Measurements from ENCODE around the gene TRPV2.

DNA sequence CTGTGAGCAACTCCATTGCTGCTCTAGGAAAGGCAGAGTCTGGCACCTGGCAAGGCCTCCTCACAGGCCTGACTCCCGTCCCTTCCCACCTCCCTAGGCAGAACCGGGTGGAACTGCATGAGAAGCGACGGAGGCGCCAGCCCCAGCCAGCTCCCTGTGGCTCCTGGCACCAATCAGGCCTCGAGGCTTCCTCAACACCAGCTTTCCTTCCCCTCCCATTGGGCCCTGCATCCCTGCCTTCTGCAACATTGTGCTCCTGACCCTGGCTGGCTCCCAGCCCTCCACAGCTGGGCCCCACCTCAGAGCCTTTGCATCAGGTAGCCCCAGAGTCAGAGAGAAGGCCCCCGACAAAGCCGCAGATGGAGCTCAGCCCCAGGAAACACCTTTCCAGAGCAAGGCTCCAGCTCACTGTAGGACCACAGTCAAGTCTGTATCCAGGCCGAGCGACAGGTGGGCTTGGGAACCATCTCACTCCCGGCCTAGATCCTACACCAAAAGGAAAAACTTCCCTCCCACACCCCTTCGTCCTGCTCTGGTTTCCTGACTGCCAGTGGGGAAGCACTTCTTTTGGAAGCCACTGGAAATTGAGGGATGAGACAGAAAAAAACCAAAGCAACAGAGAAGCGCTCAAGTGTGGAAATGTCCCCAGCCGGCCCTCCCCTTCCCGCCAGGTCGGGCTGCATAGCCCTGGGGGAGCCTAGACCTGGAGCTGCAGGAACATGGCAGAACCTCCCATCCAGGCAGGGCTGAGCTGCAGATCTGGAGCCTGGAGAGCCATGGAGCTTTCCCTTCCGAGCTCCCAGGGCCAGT is 45.6 kb downstream of the TRPV2 start:
- TF ChIP-seq EZH2 (IDR thresholded peaks at IDR 0.05; ENCODE audit: low read depth, unreplicated experiment) = no peak
- TF ChIP-seq, protein P1, sequence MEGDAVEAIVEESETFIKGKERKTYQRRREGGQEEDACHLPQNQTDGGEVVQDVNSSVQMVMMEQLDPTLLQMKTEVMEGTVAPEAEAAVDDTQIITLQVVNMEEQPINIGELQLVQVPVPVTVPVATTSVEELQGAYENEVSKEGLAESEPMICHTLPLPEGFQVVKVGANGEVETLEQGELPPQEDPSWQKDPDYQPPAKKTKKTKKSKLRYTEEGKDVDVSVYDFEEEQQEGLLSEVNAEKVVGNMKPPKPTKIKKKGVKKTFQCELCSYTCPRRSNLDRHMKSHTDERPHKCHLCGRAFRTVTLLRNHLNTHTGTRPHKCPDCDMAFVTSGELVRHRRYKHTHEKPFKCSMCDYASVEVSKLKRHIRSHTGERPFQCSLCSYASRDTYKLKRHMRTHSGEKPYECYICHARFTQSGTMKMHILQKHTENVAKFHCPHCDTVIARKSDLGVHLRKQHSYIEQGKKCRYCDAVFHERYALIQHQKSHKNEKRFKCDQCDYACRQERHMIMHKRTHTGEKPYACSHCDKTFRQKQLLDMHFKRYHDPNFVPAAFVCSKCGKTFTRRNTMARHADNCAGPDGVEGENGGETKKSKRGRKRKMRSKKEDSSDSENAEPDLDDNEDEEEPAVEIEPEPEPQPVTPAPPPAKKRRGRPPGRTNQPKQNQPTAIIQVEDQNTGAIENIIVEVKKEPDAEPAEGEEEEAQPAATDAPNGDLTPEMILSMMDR (conservative IDR thresholded peaks at IDR 0.05; ENCODE audit: low read depth in 2 of 2) = no peak
- TF ChIP-seq POLR2AphosphoS5 (IDR thresholded peaks at IDR 0.05; ENCODE audit: low read depth) = no peak
- no peak for TF ChIP-seq EZH2phosphoT487 (IDR thresholded peaks at IDR 0.05; ENCODE audit: unreplicated experiment)
- TF ChIP-seq, protein P2, sequence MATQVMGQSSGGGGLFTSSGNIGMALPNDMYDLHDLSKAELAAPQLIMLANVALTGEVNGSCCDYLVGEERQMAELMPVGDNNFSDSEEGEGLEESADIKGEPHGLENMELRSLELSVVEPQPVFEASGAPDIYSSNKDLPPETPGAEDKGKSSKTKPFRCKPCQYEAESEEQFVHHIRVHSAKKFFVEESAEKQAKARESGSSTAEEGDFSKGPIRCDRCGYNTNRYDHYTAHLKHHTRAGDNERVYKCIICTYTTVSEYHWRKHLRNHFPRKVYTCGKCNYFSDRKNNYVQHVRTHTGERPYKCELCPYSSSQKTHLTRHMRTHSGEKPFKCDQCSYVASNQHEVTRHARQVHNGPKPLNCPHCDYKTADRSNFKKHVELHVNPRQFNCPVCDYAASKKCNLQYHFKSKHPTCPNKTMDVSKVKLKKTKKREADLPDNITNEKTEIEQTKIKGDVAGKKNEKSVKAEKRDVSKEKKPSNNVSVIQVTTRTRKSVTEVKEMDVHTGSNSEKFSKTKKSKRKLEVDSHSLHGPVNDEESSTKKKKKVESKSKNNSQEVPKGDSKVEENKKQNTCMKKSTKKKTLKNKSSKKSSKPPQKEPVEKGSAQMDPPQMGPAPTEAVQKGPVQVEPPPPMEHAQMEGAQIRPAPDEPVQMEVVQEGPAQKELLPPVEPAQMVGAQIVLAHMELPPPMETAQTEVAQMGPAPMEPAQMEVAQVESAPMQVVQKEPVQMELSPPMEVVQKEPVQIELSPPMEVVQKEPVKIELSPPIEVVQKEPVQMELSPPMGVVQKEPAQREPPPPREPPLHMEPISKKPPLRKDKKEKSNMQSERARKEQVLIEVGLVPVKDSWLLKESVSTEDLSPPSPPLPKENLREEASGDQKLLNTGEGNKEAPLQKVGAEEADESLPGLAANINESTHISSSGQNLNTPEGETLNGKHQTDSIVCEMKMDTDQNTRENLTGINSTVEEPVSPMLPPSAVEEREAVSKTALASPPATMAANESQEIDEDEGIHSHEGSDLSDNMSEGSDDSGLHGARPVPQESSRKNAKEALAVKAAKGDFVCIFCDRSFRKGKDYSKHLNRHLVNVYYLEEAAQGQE (IDR thresholded peaks at IDR 0.05; ENCODE audit: unreplicated experiment) = no peak
- no peak for TF ChIP-seq CREB1 (CRISPR knock-in tag; IDR thresholded peaks at IDR 0.05; ENCODE audit: low read depth)
- TF ChIP-seq ZNF114 (CRISPR knock-in tag; IDR thresholded peaks at IDR 0.05) = no peak

Data from GM23338 (cell line).